TTC549 (cell line): ENCODE data around the gene GGTLC2.

Source experiments
- FAIRE-seq: peaks from 2 replicates; lab custom pipeline; 2012; peaks lifted over from hg19 to GRCh38; lab: Jason Lieb, UNC

GGTLC2 gene

GRCh38 chr22:22691716-22692701 is 47.6 kb downstream of the GGTLC2 start:
- FAIRE-seq = no peak

GRCh38 chr22:22692707-22693530 is 48.5 kb downstream of the GGTLC2 start:
- FAIRE-seq = no peak

- no peak for FAIRE-seq
Measured at GRCh38 chr22:22693531-22693884, 49.1 kb downstream of the GGTLC2 start.

- no peak for FAIRE-seq
Measured at GRCh38 chr22:22694106-22694505, 49.7 kb downstream of the GGTLC2 start.

- no peak for FAIRE-seq
Measured at GRCh38 chr22:22696104-22696503, 51.7 kb downstream of the GGTLC2 start.
